ENCODE results near the gene FASTK.
"Not testable (repeated sequence)": the region's sequence is repeated elsewhere in the genome, so short reads cannot be mapped to it uniquely, and the experiment has no call there.

DNA sequence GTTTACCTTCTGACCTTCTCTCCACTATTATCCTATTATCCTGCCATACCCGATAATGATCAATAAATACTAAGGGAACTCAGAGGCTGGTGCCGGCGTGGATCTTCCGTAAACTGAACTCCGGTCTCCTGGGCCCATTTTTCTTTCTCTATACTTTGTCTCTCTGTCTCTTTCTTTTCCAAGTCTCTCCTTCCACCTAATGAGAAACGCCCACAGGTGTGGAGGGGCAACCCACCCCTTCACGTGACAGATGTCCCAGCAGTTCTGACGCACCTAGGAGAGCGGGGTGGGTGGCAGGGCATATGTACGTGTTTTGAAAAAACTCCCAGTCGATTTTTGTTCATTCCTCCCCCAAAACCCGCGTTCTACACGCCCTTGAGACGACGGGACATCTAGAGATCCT is 52.9 kb downstream of the FASTK start:
- not testable (repeated sequence) for TF ChIP-seq CTCF (IDR thresholded peaks at IDR 0.05 in 2 of 3, conservative IDR thresholded peaks at IDR 0.05 in 1 of 3; ENCODE audit: borderline replicate concordance in 1 of 3, insufficient read depth in 1 of 3, low read depth in 2 of 3, low read length in 2 of 3); RAD21 (IDR thresholded peaks at IDR 0.05; ENCODE audit: low read depth); POLR2AphosphoS5 (IDR thresholded peaks at IDR 0.05; ENCODE audit: low read depth, low read length); POLR2A (IDR thresholded peaks at IDR 0.05; ENCODE audit: borderline replicate concordance, extremely low read depth, insufficient read depth, insufficient read length); SIN3A (IDR thresholded peaks at IDR 0.05; ENCODE audit: low read depth); SRF (IDR thresholded peaks at IDR 0.05; ENCODE audit: low read depth); MAX (IDR thresholded peaks at IDR 0.05); ZNF274 (IDR thresholded peaks at IDR 0.05; ENCODE audit: low read depth, low read length); YY1 (IDR thresholded peaks at IDR 0.05; ENCODE audit: extremely low read depth, insufficient replicate concordance, low read depth, low read length); CEBPB (IDR thresholded peaks at IDR 0.05; ENCODE audit: low read depth)
- TF ChIP-seq, protein P1, sequence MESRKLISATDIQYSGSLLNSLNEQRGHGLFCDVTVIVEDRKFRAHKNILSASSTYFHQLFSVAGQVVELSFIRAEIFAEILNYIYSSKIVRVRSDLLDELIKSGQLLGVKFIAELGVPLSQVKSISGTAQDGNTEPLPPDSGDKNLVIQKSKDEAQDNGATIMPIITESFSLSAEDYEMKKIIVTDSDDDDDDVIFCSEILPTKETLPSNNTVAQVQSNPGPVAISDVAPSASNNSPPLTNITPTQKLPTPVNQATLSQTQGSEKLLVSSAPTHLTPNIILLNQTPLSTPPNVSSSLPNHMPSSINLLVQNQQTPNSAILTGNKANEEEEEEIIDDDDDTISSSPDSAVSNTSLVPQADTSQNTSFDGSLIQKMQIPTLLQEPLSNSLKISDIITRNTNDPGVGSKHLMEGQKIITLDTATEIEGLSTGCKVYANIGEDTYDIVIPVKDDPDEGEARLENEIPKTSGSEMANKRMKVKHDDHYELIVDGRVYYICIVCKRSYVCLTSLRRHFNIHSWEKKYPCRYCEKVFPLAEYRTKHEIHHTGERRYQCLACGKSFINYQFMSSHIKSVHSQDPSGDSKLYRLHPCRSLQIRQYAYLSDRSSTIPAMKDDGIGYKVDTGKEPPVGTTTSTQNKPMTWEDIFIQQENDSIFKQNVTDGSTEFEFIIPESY (IDR thresholded peaks at IDR 0.05; ENCODE audit: extremely low read depth, insufficient replicate concordance, low read length), result not testable (repeated sequence)

Measured in HCT116 (cell line).